NCI-H1436 treated with DMSO at 0.1 percent for 48 hours (cell line): ENCODE results near the gene PEX12.
"Not testable (repeated sequence)": the region's sequence is repeated elsewhere in the genome, so short reads cannot be mapped to it uniquely, and the experiment has no call there.

ENCODE experiments used
- DNase-seq: peaks from one replicate; lab custom pipeline; 2025; lab: John Stamatoyannopoulos, UW

The PEX12 gene

DNA sequence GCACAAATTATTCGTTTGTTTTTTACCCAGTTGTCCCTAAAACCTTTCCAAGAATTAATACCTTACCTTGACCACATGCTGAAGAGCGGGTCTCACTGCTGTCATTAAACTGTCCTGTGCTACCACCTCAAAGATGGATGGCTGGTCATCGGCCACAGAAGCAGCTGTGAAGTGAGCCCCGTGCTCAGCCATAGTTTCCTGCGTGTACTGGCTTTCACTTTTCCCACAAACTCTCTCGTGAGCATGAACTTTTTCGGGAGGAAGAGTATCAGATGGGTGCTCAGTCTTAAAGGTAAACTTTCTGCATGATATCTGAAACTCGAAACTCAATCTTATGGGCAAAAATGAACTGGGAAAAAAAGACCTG is 558 bp downstream of the PEX12 start:
- DNase-seq = no peak

DNA sequence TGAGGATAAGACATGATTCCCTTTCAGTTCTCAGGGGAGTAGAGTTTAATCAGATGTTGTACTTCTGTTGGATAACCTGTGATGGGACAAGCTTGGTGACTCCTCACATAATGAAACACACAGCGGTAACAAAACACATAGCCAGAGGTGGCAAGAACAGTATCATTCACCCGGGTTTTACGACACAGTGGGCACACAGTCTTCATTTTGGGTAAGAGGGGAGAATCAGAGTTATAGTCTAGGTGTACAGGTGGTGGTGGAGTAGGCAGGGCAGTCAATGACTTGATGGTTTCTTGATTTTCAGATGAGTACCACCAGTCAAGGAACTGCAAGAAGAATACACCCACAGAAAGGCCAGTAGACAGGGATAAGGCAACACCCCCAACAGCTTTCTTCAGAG is 2.6 kb downstream of the PEX12 start:
- no peak for DNase-seq

DNA sequence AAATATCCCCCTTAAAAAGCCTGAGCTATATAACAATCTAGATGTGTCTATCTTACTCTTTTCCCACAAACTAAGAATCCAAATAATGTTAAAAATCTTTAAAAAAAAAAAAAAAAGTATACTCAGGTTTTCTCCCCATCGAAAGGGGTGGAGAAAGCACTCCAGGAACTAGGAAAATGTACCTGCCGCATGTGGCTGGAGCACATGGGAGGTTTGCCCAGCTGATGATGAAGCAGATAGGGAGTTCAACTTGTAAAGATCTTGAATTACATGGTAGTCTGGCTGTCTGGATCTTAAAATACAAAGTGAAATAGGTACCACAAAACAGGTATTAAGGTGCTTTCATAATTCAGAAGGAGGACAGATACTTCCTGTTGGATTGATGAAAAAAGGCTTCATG is 9.0 kb downstream of the PEX12 start:
- no peak for DNase-seq

DNA sequence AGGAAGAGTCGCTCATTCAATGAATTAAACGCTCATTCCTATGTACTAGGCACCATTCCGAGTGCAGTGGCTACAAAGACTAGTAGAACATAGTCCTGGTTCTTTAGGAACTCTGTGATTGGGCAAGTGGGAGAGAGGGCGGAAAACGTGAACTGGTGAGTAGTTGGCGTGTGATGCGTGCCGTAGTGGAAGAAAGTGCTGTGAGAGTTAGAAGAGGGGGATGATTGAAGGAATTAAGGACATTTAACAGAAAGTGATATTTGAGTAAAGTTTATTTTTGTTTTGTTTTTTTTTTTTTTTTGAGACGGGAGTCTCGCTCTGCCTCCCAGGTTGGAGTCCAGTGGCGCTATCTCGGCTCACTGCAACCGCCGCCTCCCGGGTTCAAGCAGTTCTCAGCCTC is 9.8 kb downstream of the PEX12 start:
- DNase-seq = no peak

DNA sequence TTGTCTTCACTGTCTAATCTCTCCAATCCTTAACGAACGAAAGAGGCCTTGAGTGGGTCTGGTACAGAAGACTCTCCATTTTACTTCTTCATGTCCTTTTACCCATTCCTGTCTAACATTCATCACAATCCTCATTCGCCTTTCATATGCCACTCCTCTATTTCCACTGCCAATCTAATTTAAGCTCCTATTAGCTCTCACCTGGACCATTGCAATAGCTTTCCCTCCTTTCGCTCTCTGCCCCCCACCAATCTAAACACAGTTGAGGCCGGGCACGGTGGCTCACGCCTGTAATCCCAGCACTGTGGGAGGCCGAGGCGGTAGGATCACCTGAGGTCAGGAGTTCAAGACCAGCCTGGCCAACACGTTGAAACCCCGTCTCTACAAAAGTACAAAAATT is 11.4 kb downstream of the PEX12 start:
- no peak for DNase-seq

DNA sequence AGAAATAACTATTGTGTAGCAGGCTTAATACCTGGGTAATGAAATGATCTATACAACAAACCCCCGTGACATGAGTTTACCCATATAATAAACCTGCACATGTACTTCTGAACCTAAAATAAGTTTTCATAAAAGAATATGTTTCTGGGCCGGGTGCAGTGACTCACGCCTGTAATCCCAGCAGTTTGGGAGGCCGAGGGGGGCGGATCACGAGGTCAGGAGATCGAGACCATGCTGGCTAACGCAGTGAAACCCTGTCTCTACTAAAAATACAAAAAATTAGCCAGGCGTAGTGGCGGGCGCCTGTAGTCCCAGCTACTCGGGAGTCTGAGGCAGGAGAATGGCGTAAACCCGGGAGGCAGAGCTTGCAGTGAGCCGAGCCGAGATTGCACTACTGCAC is 15.2 kb downstream of the PEX12 start:
- not testable (repeated sequence) for DNase-seq

DNA sequence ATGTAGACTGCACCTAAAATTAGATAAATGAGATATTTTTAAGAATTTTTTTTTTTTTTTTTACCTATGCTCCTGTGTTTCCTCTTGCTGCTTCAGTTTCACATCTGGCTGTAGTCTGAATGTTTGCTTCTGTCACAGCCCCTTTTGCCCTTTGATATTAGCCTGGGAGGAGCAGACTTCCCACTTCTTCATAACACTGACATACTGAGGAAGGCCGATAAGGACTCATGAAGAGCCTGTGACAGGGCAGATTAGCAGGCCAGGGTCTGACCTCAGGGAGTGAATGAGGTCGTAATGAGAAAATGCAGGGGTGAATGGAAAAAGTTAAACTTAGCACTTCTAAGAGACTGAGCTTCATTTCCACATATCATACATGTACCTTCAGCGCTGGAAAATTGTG is 17.7 kb downstream of the PEX12 start, which contains the start of gene SLFN14:
TSS of gene SLFN14 (minus strand) at position 117 of the 400 bp plus-strand sequence. CDS start 2,757 bp downstream, outside the sequence.
- DNase-seq = no peak

DNA sequence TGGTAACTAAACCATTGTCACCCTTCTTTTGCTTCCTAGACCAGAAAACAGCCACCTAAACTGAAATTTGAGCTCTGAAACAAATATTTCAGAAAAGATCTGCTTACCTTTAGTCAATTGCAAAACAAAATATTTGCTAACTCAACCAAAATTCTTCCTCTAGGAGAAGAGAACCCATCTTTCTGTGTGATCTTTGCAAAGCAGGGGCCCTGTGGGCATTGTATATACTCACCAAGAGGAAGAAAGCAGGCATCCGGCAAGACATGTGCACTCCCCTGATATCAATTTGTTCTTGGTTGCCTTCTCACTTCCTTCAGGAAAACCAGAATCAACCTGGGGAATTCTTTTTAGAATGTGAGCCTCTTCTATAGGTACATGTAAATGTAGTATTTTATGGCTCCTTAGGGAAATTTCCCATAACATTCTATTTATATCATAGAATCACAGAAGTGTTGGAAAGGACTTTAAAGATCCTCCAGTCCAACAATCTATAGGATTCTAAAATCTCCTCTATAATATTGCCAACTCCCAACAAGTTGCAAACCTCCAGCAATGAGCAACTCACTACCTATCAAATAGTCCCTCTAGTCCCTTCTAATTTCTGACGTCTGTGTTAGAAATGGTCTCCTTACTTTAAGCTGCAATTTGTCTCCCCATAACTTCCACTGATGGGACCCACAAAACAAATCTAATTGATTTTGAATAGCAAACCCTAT is 18.7 kb downstream of the PEX12 start:
- no peak for DNase-seq

DNA sequence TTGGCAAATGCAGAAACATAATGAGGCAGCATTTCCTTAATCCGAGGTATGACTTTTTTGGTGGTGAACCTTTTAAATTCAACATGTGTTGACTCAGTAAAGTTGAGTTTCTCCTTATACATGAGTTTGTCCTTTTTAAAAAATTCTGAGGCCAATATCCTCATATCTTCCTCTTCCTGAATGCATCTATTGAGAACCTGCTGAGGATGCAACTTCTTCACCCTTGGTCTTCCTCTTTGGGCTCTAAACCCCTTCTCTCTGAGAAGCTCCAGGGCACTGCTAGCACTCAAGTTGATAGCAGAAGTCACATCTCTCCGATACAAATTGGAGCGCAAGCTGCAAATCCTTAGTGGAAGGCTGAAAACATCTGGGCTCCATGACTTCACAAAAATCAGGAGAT is 21.0 kb downstream of the PEX12 start:
- DNase-seq = no peak

DNA sequence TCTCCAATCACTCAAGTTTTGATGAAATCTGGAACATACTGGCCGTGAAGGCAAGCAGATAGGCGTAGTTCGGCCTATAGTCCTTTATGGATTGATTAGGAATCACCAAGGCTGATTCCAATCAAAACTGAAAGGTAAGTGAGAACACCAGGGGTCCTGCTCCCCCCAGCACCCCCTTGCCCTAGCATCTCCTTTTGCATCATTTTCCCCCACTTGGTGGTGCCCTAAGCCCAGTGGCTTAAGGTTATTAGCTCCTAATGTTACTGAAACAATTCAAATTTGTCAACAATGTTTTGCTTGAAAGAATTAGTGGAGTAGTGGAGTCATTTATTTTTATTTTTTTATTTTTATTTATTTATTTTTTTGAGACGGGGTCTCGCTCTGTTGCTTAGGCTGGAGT is 22.7 kb downstream of the PEX12 start:
- no peak for DNase-seq

DNA sequence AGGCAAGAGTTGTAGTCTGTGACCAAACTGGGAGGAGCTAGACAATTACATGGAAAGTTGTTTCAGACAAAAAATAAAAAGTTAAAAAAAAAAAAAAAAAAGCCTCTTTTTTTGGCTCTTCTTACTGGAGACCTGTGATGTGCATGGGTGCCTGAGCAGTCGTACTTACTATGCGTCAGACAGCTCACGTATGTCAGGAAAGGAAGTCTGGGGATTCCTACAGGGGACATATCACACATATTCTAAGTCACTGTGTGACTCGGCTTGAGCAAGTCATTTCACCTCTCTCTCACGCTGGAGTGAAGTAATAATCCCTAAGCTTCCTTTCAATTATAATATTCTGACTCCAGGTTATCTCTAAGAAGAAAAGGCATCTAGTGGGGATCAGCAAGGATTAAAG is 23.7 kb downstream of the PEX12 start:
- no peak for DNase-seq

DNA sequence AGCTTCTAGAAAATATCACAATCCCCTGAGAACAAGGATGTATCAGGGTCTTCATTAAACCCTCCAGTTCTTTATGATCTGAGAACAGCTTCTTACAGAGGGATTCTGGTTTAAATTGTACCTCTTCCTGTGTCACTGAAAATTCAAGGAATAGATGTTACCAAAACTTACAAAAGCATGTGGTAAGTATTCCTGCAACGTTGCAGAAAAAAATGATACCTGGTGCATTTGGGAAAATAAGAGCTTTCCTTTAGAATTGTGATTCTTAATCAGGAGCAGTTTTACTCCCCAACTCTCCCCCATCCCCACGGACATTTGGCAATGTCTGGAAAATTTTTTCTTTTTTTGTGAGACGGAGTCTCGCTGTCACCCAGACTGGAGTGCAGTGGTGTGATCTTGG is 25.1 kb downstream of the PEX12 start:
- DNase-seq = no peak

DNA sequence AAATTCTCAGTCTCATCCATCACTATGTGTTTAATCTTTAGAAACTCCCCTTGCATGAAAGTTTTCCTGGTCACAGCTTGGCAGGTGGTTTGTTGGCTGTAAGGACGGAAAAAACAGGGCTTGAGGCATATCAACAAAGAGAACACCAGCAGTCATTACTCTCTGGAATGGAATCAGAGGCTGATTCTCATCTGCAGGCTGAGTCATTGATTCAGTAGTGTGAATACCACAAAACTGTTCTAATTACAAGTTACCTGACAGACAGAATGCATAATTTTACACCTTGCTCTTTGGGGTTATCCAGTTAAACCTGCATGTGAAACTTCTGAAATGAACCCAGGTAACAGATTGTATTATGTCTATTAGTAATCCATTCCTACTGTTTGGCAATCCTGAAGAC is 29.4 kb downstream of the PEX12 start:
- no peak for DNase-seq

DNA sequence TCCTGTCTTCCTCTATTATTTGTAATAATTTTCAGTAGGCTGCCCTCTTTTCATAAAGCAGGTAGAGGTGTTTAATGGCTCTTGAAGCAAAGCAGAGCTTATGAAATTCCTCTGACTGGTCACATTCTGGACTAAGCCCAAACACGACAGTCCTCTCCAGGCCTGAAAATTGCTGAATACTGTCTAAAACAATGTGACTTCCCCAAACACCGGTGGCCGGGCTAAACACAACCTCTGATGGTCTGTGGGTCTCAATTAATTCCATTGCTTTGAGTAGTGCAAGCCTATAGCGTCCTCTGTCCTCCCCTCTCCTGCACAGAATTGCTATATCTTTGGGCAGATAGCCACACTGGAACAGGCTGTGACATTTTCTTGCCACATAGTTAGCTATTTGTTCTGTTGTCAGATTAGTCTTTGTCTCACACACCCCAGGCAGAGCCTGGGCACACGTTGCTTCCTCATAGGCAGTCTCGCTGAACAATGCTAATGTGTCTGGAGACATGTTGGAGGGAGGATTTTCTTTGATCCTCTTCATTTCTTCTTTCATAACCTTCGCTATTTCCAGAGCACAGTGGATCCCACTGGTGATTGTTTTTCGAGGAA is 30.1 kb downstream of the PEX12 start:
- DNase-seq = no peak

DNA sequence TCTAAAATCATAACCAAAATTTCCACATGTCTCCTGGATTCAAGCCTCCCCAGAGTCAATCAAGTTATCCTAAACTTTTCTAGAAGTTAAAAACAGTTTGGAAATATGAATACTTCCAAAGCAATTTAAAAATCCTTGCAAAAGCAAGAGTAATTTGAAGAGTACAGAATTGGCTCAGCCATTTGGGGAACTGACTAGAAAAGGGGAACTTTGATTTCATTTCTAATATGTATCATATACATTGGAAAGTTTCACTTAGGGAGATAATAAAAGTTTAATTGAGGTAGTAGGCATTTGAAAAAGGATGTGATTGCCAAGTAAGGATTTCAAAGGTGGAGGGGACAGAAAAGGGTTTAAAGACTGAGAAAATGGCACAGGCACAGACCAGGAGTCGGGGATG is 31.9 kb downstream of the PEX12 start:
- DNase-seq = no peak

DNA sequence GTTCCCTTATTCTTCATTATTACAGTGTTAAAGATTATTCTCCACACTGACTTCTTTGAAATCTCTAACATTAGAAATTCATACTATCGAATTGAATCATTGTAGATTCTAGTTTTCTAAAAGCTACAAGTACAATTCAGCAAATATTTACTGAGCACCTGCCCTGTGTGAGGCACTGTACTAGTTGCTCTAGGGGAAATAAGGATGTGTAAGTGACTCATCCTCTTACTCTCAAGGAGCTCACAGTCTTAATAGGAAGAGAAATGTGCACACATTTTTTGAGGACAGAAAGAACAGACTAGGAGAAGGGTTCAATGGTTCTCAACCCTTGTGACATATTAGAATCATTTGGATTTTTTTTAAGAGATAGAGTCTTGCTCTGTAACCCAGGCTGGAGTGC is 33.2 kb downstream of the PEX12 start:
- no peak for DNase-seq

DNA sequence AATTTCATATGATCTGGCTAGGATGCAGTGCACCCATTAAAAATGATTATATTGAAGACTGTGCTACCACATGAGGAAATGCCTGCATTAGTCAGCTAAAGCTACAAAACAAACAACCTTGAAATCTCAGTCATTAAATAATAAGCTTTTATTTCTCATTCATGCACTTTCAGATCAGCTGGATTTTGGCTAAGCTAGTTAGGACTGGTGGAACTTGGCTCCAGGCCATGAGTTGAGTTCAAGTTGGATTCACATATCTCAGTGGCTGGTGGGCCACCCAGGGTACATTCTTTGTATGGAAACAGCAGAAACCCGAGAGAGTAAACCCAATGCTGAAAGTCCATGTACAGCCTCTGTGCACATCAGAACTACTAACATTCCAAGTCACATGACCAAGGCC is 34.5 kb downstream of the PEX12 start:
- DNase-seq = no peak

DNA sequence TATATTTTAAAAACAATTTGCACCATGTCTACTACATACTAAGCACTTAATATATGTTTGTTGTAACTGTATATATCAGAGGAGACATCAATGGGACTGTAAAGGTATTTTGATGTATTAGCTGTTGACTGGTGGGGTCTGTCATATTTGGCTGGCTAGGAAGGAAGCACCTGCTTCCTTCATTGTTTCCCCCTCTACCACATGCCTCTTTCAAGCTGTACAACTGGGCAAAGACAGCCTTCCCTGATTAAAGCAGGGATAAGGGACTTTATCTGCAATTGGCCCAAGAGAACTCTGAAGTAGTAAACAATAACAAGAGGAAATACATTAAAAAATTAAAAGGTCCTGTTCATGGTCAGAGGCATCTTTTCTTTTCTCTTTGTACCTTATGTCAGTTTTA is 35.4 kb downstream of the PEX12 start:
- no peak for DNase-seq

DNA sequence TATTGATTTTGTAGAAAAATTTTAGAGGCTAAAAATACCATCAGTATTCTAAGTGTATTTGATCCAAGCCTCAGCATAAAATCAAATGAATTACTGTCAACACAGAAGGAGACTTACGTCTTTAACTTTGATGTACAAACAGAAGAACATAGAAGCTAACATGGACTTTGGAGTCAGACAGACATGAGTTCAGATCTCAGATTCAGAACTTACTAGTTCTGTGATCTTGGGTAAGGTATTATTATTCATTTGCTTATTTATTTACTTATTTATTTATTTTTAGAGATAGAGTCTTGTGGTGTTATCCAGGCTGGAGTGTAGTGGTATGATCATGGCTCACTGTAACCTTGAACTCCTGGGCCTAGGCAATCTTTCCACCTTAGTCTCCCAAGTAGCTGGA is 36.9 kb downstream of the PEX12 start:
- DNase-seq = no peak

DNA sequence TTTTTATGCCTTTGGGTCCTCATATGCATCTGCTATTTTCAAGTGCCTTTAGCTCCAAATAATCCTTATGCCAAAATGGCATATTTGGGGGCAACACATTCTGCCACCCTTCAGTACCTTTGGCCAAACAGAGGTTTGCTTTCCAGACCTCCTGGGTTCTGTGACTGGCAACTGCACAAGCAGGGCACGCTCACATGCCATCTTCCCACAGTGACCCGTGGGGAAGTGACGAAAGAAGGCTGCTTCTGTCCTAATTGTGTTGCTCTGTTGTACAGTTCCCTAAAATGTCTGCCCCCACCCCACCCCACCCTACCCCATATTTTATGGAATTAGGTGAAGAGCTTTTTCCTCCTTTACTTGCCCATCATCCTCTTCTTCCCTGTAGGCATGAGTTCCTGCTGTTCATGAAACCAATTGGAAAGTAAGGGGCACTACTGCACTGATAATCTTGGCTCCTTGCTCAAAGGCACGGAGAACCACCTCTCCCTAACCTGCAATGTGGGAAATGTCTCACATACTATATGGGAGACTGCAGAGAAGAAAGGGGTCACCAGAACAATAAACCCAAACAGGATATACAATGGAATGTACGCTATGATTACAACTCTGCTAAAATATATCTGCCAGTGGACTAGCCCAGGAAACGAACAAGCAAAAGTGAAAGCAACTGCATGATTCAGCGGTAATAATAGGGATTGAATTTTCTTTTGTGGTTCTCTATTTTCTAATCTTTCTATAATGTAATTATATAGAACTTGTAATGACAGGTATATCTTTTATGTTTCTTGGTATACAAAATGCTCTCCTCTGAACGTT is 37.6 kb downstream of the PEX12 start:
- no peak for DNase-seq

DNA sequence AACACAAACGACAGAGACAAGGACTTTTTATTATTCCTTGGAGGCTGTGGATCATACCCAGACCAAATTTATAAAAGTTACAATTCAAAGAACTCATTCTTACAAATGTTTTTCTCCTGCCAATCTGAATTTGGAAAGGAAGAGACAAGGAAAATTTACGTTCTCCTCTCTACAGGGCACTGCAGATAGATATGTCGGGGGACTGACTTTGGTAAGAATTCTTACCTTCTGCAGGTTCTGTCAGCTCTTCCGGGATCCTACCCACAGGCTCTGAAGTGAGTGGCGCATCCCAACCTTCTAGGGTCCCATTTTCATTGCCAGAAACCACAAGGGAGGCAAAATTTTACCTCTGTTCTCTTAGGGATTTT is 38.7 kb downstream of the PEX12 start:
- no peak for DNase-seq

DNA sequence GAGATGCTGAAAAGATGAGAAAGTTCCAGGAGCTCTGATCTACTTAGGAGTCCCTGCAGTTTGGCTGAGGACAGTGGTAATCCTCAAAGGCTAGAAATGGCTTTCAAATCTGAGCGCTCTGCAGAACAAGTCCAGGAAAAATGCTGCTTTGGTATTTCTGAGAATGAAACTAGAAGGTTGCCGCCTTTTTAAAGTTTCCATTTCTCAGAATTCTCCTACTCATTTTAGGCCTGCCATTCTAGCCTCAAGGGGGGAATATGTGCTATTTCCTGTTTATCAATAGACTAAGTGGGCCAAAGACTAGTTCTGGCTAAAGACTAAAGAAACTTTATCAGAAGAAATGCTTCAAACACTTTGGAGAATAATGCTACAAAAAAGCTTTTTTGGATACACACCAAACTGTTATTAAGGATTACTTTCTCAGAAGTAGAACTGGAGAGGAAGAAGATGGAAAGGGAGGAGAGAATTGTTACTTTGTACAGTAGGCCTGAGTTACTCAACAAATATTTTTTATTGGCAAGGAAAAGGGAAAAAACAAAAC is 40.7 kb downstream of the PEX12 start, which contains the start of gene SLFN12L:
TSS of gene SLFN12L (minus strand) at position 78 of the 541 bp plus-strand sequence. CDS start 15,314 bp downstream, outside the sequence.
- no peak for DNase-seq

DNA sequence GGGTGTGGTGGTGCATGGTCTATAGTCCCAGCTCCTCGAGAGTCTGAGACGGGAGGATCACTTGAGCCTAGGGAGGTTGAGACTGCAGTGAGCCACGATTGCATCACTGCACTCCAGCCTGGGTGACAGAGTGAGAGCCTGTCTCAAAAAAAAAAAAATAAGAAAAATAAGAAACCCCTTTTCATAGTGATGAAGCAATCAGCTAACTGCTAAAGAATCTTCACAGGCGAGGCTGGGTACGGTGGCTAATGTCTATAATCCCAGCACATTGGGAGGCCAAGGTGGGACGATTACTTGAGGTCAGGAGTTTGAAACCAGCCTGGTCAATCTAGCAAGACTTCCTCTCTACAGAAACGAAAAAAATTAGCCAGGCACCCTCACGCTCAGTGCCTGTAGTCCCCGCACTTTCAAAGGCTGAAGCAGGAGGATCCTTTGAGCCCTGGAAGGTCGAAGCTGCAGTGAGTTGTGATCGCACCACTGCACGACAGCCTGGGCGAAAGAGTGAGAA is 41.7 kb downstream of the PEX12 start:
- no peak for DNase-seq
